HepG2 (cell line): ENCODE data around the gene B4GALT2. TPM values are rescaled to one million over a fixed set of nuclear protein-coding genes. Genes with fewer than 3 reads are reported as not detected.
A peak's percentile ranks its signal among the peaks of the same experiment; 100 is the strongest.

Source experiments
- ATAC-seq: fragments of 200-7000 bp; cut with Tn5 transposase; 3 replicates; pipeline ENCODE4 v1.9.1; 2020; ENCODE audit warnings: mild to moderate bottlenecking, moderate library complexity
- BruUV-seq: library from RNA; stranded (reverse); fragments of 400-500 nt; replicated peaks from 2 replicates; lab custom pipeline; 2021; lab: Mats Ljungman, UMichigan
- CTCF ChIA-PET: fragments of 300-600 bp; formaldehyde crosslinking; extraction: SDS; loops from one replicate; lab custom pipeline; 2021; ENCODE audit warnings: low total read pairs, inconsistent platforms, low intra/inter-chr PET ratio; lab: Yijun Ruan, JAX
- POLR2A ChIA-PET: fragments of 350-600 bp; sonication (Branson Sonifier 250); formaldehyde crosslinking; loops from one replicate; lab custom pipeline; 2020; ENCODE audit warnings: antibody characterized with exemption, inconsistent platforms; lab: Yijun Ruan, JAX
- DNase-seq: peaks from one replicate; pipeline ENCODE4 v3.0.0-alpha.2; 2015; ENCODE audit warnings: low spot score
- FAIRE-seq: peaks from 3 replicates; lab custom pipeline; 2011; peaks lifted over from hg19 to GRCh38; lab: Jason Lieb, UNC
- H2AFZ ChIP-seq: one replicate; pipeline ENCODE4 v1.6.1; 2011; ENCODE audit warnings: low read length, inconsistent platforms
- H3K27ac ChIP-seq: fragments of 300-600 bp; 3 replicates; pipeline ENCODE4 v1.8.0; 2011; ENCODE audit warnings: mixed run types, mild to moderate bottlenecking, mixed read lengths, low read length, inconsistent platforms; ENCODE audit not compliant: insufficient read depth; ENCODE audit errors: extremely low read length
- H3K27me3 ChIP-seq, 2 experiments: fragments of 200-600 bp in 1 of 2; 2 replicates in 1 of 2; 3 replicates in 1 of 2; pipeline versions ENCODE4 v1.6.0 to v1.8.0; 2011; ENCODE audit warnings: low read length in 2 of 2, mild to moderate bottlenecking in 2 of 2, moderate library complexity in 2 of 2, inconsistent platforms in 1 of 2; ENCODE audit not compliant: insufficient read depth in 2 of 2, control insufficient read depth in 1 of 2
- H3K36me3 ChIP-seq, 2 experiments: fragments of 200-600 bp in 1 of 2; replicated peaks in 1 of 2; 2 replicates in 1 of 2; 3 replicates in 1 of 2; pipeline versions ENCODE4 v1.5.1 to v1.8.0; 2011; ENCODE audit warnings: low read length in 2 of 2, inconsistent platforms in 1 of 2; ENCODE audit not compliant: insufficient read depth in 2 of 2, control insufficient read depth in 1 of 2
- H3K4me1 ChIP-seq: 2 replicates; pipeline ENCODE4 v1.5.1; 2012; ENCODE audit warnings: low read length, inconsistent platforms; ENCODE audit not compliant: insufficient read depth
- H3K4me2 ChIP-seq: 2 replicates; pipeline ENCODE4 v1.6.0; 2011; ENCODE audit warnings: low read depth, low read length, inconsistent platforms
- H3K4me3 ChIP-seq, 3 experiments: fragments of 200-600 bp in 1 of 3; sonication (generic), shearing (Covaris generic) in 1 of 3; replicated peaks in 1 of 3; 2 replicates each; pipeline ENCODE4 v1.5.1; 2011 to 2016; ENCODE audit warnings: low read length in 3 of 3, inconsistent platforms in 2 of 3, low read depth in 2 of 3, mild to moderate bottlenecking in 2 of 3, control low read depth in 1 of 3, mixed read lengths in 1 of 3; ENCODE audit not compliant: insufficient read depth in 1 of 3
- H3K79me2 ChIP-seq: one replicate; pipeline ENCODE4 v1.6.1; 2011; ENCODE audit warnings: low read length, inconsistent platforms; ENCODE audit not compliant: insufficient read depth
- H3K9ac ChIP-seq: 2 replicates; pipeline ENCODE4 v1.6.0; 2011; ENCODE audit warnings: mild to moderate bottlenecking, low read depth, low read length, inconsistent platforms; ENCODE audit not compliant: insufficient read depth
- H3K9me3 ChIP-seq: 2 replicates; pipeline ENCODE4 v1.5.1; 2012; ENCODE audit warnings: mild to moderate bottlenecking, low read length
- H4K20me1 ChIP-seq: 2 replicates; pipeline ENCODE4 v1.6.0; 2011; ENCODE audit warnings: inconsistent platforms, mild to moderate bottlenecking, low read length, moderate library complexity; ENCODE audit not compliant: insufficient read depth
- BCL3 ChIP-seq: sonication (generic); formaldehyde crosslinking; IDR thresholded peaks from 2 replicates; pipeline ENCODE4 v1.5.1; 2020; ENCODE audit warnings: mild to moderate bottlenecking, missing genetic modification reagents, moderate library complexity
- FOXK2 ChIP-seq: fragments of 450-650 bp; IDR thresholded peaks from 2 replicates; pipeline ENCODE4 v1.6.1; 2016
- JDP2 ChIP-seq: sonication (generic); formaldehyde crosslinking; IDR thresholded peaks from 2 replicates; pipeline ENCODE4 v1.8.1; 2022; ENCODE audit warnings: missing genetic modification reagents, borderline replicate concordance
- KLF12 ChIP-seq: sonication (generic); formaldehyde crosslinking; IDR thresholded peaks from 2 replicates; pipeline ENCODE4 v1.4.0; 2020; ENCODE audit warnings: missing genetic modification reagents, borderline replicate concordance
- MAF1 ChIP-seq: sonication (generic); formaldehyde crosslinking; IDR thresholded peaks from 2 replicates; pipeline ENCODE4 v1.5.0; 2020; ENCODE audit warnings: missing genetic modification reagents, borderline replicate concordance
- MAX ChIP-seq: IDR thresholded peaks from 2 replicates; pipeline ENCODE4 v1.6.1; 2012; ENCODE audit warnings: inconsistent platforms
- MIXL1 ChIP-seq: IDR thresholded peaks from 2 replicates; pipeline ENCODE4 v1.6.1; 2016
- POLR2AphosphoS5 ChIP-seq: IDR thresholded peaks from 2 replicates; pipeline ENCODE4 v1.6.1; 2012; ENCODE audit warnings: low read depth, low read length
- RFXANK ChIP-seq: IDR thresholded peaks from 2 replicates; pipeline ENCODE4 v1.6.1; 2016
- RORA ChIP-seq: sonication (generic); formaldehyde crosslinking; IDR thresholded peaks from 2 replicates; pipeline ENCODE4 v1.5.0; 2020; ENCODE audit warnings: mild to moderate bottlenecking, missing genetic modification reagents, moderate library complexity
- RXRB ChIP-seq: IDR thresholded peaks from 2 replicates; pipeline ENCODE4 v1.6.1; 2016; ENCODE audit warnings: borderline replicate concordance, missing genetic modification reagents, missing compliant biosample characterization
- STAG1 ChIP-seq: sonication (generic); formaldehyde crosslinking; IDR thresholded peaks from 2 replicates; pipeline ENCODE4 v1.4.0; 2020; ENCODE audit warnings: missing genetic modification reagents
- TAF15 ChIP-seq: fragments of 200-400 bp; formaldehyde crosslinking; IDR thresholded peaks from one replicate; pipeline ENCODE4 v1.6.1; 2018; ENCODE audit warnings: mild to moderate bottlenecking, low read depth, low read length; ENCODE audit not compliant: poor library complexity, severe bottlenecking
- ZMYM2 ChIP-seq: sonication (generic); formaldehyde crosslinking; IDR thresholded peaks from 2 replicates; pipeline ENCODE4 v1.8.0; 2022; ENCODE audit warnings: mild to moderate bottlenecking, missing genetic modification reagents
- ZNF225 ChIP-seq: sonication (generic); formaldehyde crosslinking; IDR thresholded peaks from 2 replicates; pipeline ENCODE4 v1.4.0; 2020; ENCODE audit warnings: mild to moderate bottlenecking, missing genetic modification reagents
- ZNF468 ChIP-seq: sonication (generic); formaldehyde crosslinking; IDR thresholded peaks from 2 replicates; pipeline ENCODE4 v1.8.0; 2022; ENCODE audit warnings: mild to moderate bottlenecking, moderate library complexity, missing genetic modification reagents
- WGBS: methylation state at CpG from one replicate; pipeline ENCODE4 v1.1.6; 2017; ENCODE audit warnings: low lambda C conversion rate; 5-methylcytosine and 5-hydroxymethylcytosine counted together
- in situ Hi-C: cut with HindIII; loops from 2 replicates; pipeline ENCODE4 v1.10.0; 2017; ENCODE audit warnings: low pct_unique_long_range_greater_than_20kb; ENCODE audit not compliant: extremely low pct_ligation_motif_present
- intact Hi-C: fragments of 100-400 bp; cut with micrococcal nuclease; formaldehyde crosslinking; loops from one replicate; pipeline ENCODE4 v1.10.0; 2022; ENCODE audit not compliant: unreplicated experiment
- polyA plus RNA-seq, 8 experiments: library from polyadenylated mRNA; depleted of rRNA in 3 of 8; stranded (reverse) in 7 of 8; unstranded in 1 of 8; fragments of >200 nt; fragmentation: Illumina TruSeq in 4 of 8; extraction: Trizol in 4 of 8; gene quantifications; 2 replicates each; pipeline versions ENCODE4 v1.2.1 to v1.2.3, GENCODE V29; 2011 to 2016; ENCODE audit warnings: low read depth in 4 of 8, missing spikeins in 1 of 8, mixed read lengths in 1 of 8; ENCODE audit not compliant: insufficient read depth in 1 of 8
- total RNA-seq, 5 experiments: library from RNA; depleted of rRNA; stranded (reverse); fragments of >200 nt; fragmentation: Illumina TruSeq; extraction: Trizol; gene quantifications; 2 replicates each; pipeline ENCODE4 v1.2.3, GENCODE V29; 2016; ENCODE audit warnings: low read depth in 1 of 5
- TF ChIP-seq, protein P1 (sequence below): sonication (generic); formaldehyde crosslinking; IDR thresholded peaks from 2 replicates; pipeline ENCODE4 v1.5.0; 2020; ENCODE audit warnings: mild to moderate bottlenecking, missing genetic modification reagents, moderate library complexity
- TF ChIP-seq, protein P2 (sequence below): sonication (generic); formaldehyde crosslinking; IDR thresholded peaks from 2 replicates; pipeline ENCODE4 v1.8.0; 2022; ENCODE audit warnings: low read depth, missing genetic modification reagents

Gene B4GALT2
- total and polyA plus RNA-seq, 2 of the 13 experiments (the other 11 are each of a cell fraction or from before 2014, with no cell fraction given): 41.9 to 78.0 TPM

GRCh38 chr1:43994071-43994470 lies 15.1 kb downstream of the B4GALT2 start (continued):
- TF ChIP-seq JDP2: no peak

GRCh38 chr1:43994794-43995790 lies 16.1 kb downstream of the B4GALT2 start:
- intact Hi-C loops: loop anchor here (2.0 kb wide), 1 partner anchor 42 kb away; no protein-coding TSS in a partner anchor
- Histone ChIP-seq H3K4me2 (no peak overlapping the region), H3K36me3 (peaks cover 2 to 3% of the 10 kb centered on the region in 2 experiments; a peak in 2 of 5 replicates), H3K4me3 (no peak overlapping the region), H3K27me3 (no peaks in the 10 kb centered on the region), H3K4me1 (peaks cover 54% of the 10 kb centered on the region), H3K27ac (no peak overlapping the region), H4K20me1 (no peaks in the 10 kb centered on the region), H2AFZ (no peak overlapping the region), H3K9me3 (no peaks in the 10 kb centered on the region), H3K9ac (no peak overlapping the region), H3K79me2 (no peaks in the 10 kb centered on the region)
- peak; percentile 40 for DNase-seq
- BruUV-seq: no TSS peak
- 46% methylated on average over 5 of the region's 15 CpGs for WGBS
- CTCF ChIA-PET: interaction anchor here (1.3 to 1.5 kb wide), 2 partner anchors 41 to 53 kb away, joined by 6 to 8 read pairs; no protein-coding TSS in a partner anchor
- POLR2A ChIA-PET: interaction anchor here (1.1 to 1.2 kb wide), 2 partner anchors 17 to 48 kb away, joined by 3 to 4 read pairs; no protein-coding TSS in a partner anchor
- in situ Hi-C loops: loop anchor here (5.0 kb wide), 1 partner anchor 37 kb away; the partner anchor contains the start of gene SLC6A9
- ATAC-seq: peak; percentile 63
- peak; percentile 50 for FAIRE-seq
- TF ChIP-seq POLR2AphosphoS5 (no peak), ZNF468 (no peak), RORA (CRISPR knock-in tag) (no peak), BCL3 (CRISPR knock-in tag) (no peak), RFXANK (CRISPR knock-in tag) (no peak), MAX (peak; percentile 20; the same call in 1 of the 2 replicates), TAF15 (no peak), ZMYM2 (CRISPR knock-in tag) (no peak), RXRB (CRISPR knock-in tag) (peak; percentile 23; the same call in 1 of the 2 replicates), MAF1 (CRISPR knock-in tag) (no peak), ZNF225 (CRISPR knock-in tag) (no peak), FOXK2 (no peak), MIXL1 (CRISPR knock-in tag) (no peak), STAG1 (CRISPR knock-in tag) (peak; percentile 73), KLF12 (CRISPR knock-in tag) (0 out of 2 replicates have a peak, but pooled peaks have one; percentile 42)
- TF ChIP-seq, protein P1, sequence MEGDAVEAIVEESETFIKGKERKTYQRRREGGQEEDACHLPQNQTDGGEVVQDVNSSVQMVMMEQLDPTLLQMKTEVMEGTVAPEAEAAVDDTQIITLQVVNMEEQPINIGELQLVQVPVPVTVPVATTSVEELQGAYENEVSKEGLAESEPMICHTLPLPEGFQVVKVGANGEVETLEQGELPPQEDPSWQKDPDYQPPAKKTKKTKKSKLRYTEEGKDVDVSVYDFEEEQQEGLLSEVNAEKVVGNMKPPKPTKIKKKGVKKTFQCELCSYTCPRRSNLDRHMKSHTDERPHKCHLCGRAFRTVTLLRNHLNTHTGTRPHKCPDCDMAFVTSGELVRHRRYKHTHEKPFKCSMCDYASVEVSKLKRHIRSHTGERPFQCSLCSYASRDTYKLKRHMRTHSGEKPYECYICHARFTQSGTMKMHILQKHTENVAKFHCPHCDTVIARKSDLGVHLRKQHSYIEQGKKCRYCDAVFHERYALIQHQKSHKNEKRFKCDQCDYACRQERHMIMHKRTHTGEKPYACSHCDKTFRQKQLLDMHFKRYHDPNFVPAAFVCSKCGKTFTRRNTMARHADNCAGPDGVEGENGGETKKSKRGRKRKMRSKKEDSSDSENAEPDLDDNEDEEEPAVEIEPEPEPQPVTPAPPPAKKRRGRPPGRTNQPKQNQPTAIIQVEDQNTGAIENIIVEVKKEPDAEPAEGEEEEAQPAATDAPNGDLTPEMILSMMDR (CRISPR knock-in tag): peak; percentile 86
- TF ChIP-seq, protein P2, sequence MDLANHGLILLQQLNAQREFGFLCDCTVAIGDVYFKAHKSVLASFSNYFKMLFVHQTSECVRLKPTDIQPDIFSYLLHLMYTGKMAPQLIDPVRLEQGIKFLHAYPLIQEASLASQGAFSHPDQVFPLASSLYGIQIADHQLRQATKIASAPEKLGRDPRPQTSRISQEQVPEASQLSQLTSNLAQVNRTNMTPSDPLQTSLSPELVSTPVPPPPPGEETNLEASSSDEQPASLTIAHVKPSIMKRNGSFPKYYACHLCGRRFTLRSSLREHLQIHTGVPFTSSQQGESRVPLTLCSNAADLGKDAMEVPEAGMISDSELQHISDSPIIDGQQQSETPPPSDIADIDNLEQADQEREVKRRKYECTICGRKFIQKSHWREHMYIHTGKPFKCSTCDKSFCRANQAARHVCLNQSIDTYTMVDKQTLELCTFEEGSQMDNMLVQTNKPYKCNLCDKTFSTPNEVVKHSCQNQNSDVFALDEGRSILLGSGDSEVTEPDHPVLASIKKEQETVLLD (CRISPR knock-in tag): no peak
